ENCODE measurements around the gene AOAH. TPM values are rescaled to one million over a fixed set of nuclear protein-coding genes. Genes with fewer than 3 reads are reported as not detected.
A peak's percentile ranks its signal among the peaks of the same experiment; 100 is the strongest.

AOAH gene
- total RNA-seq, 2 donors from 2014 or later: 0.70 to 1.6 TPM

- Histone ChIP-seq H3K4me3 (ENCODE audit: low read length) (no peak overlapping the region), H3K4me1 (ENCODE audit: control insufficient read depth, insufficient read depth, low read length) (no peaks in the 10 kb centered on the region), H3K36me3 (ENCODE audit: control insufficient read depth, insufficient read depth, low read length) (no peaks in the 10 kb centered on the region), H3K9ac (ENCODE audit: extremely low read depth, low read length, poor library complexity, severe bottlenecking) (no peak overlapping the region), H3K9me3 (ENCODE audit: control insufficient read depth, low read length) (no peaks in the 10 kb centered on the region), H3K27ac (ENCODE audit: low read depth, low read length) (no peak overlapping the region), H3K27me3 (ENCODE audit: control insufficient read depth, insufficient read depth, low read length, poor library complexity, severe bottlenecking) (no peaks in the 10 kb centered on the region)
- peak; percentile 94 for TF ChIP-seq CTCF (conservative IDR thresholded peaks at IDR 0.05)
- H3K4me3 Mint-ChIP-seq: no peak overlapping the region
- H3K9me3 Mint-ChIP-seq: no peaks in the 10 kb centered on the region
- no peaks in the 10 kb centered on the region for H3K36me3 Mint-ChIP-seq (ENCODE audit: low read depth)
- H3K27me3 Mint-ChIP-seq (ENCODE audit: insufficient read depth): no peaks in the 10 kb centered on the region
- no peaks in the 10 kb centered on the region for H3K4me1 Mint-ChIP-seq
- no peak overlapping the region for H3K27ac Mint-ChIP-seq
- WGBS, 2 experiments (ENCODE audit: insufficient coverage in 1 of 2, insufficient read length in 1 of 2): 87 to 95% methylated on average over 7 to 17 of the region's 17 CpGs
- peak; percentile 91 for DNase-seq
Measured at GRCh38 chr7:36670585-36671431, 53.5 kb downstream of the AOAH start.

- H3K27ac ChIP-seq (ENCODE audit: low read depth, low read length): no peak overlapping the region
- Mint-ChIP-seq H3K36me3 (ENCODE audit: low read depth) (no peaks in the 10 kb centered on the region), H3K9me3 (no peaks in the 10 kb centered on the region), H3K27me3 (ENCODE audit: insufficient read depth) (no peaks in the 10 kb centered on the region), H3K27ac (no peak overlapping the region), H3K4me1 (no peaks in the 10 kb centered on the region), H3K4me3 (no peak overlapping the region)
- no peak overlapping the region for H3K9ac ChIP-seq (ENCODE audit: extremely low read depth, low read length, poor library complexity, severe bottlenecking)
- no peaks in the 10 kb centered on the region for H3K27me3 ChIP-seq (ENCODE audit: control insufficient read depth, insufficient read depth, low read length, poor library complexity, severe bottlenecking)
- H3K36me3 ChIP-seq (ENCODE audit: control insufficient read depth, insufficient read depth, low read length): no peaks in the 10 kb centered on the region
- no peaks in the 10 kb centered on the region for H3K4me1 ChIP-seq (ENCODE audit: control insufficient read depth, insufficient read depth, low read length)
- no peak for DNase-seq
- WGBS, 2 experiments (ENCODE audit: insufficient coverage in 1 of 2, insufficient read length in 1 of 2): 67 to 88% methylated on average over 1 to 3 of the region's 3 CpGs
- no peak for TF ChIP-seq CTCF (conservative IDR thresholded peaks at IDR 0.05)
- H3K4me3 ChIP-seq (ENCODE audit: low read length): no peak overlapping the region
- no peaks in the 10 kb centered on the region for H3K9me3 ChIP-seq (ENCODE audit: control insufficient read depth, low read length)
Measured at GRCh38 chr7:36668750-36669149, 55.5 kb downstream of the AOAH start.

- no peak overlapping the region for H3K4me3 Mint-ChIP-seq
- TF ChIP-seq CTCF (conservative IDR thresholded peaks at IDR 0.05): no peak
- Histone ChIP-seq H3K4me1 (ENCODE audit: control insufficient read depth, insufficient read depth, low read length) (no peaks in the 10 kb centered on the region), H3K27me3 (ENCODE audit: control insufficient read depth, insufficient read depth, low read length, poor library complexity, severe bottlenecking) (no peaks in the 10 kb centered on the region), H3K36me3 (ENCODE audit: control insufficient read depth, insufficient read depth, low read length) (no peaks in the 10 kb centered on the region), H3K4me3 (ENCODE audit: low read length) (no peak overlapping the region), H3K9ac (ENCODE audit: extremely low read depth, low read length, poor library complexity, severe bottlenecking) (no peak overlapping the region), H3K27ac (ENCODE audit: low read depth, low read length) (no peak overlapping the region), H3K9me3 (ENCODE audit: control insufficient read depth, low read length) (no peaks in the 10 kb centered on the region)
- no peaks in the 10 kb centered on the region for H3K9me3 Mint-ChIP-seq
- H3K36me3 Mint-ChIP-seq (ENCODE audit: low read depth): no peaks in the 10 kb centered on the region
- H3K4me1 Mint-ChIP-seq: no peaks in the 10 kb centered on the region
- WGBS, 2 experiments (ENCODE audit: insufficient coverage in 1 of 2, insufficient read length in 1 of 2): 46 to 90% methylated on average over 1 to 2 of the region's 3 CpGs
- H3K27me3 Mint-ChIP-seq (ENCODE audit: insufficient read depth): no peaks in the 10 kb centered on the region
- H3K27ac Mint-ChIP-seq: no peak overlapping the region
- no peak for DNase-seq
Measured at GRCh38 chr7:36668080-36668479, 56.2 kb downstream of the AOAH start.

Measured in endodermal cell (in vitro differentiated cells).